HG03521 (cell line): ENCODE data around the gene CNTNAP4.

Experiments used
- ATAC-seq: cut with Tn5 transposase; IDR thresholded peaks from one replicate; pipeline ENCODE4 v1.9.1; 2021; ENCODE audit warnings: mild to moderate bottlenecking, moderate library complexity; ENCODE audit not compliant: unreplicated experiment

The CNTNAP4 gene

GRCh38 chr16:76276745-76277438, at the start of gene CNTNAP4:
Gene CNTNAP4 (plus strand): TSS chr16:76277401. CDS start chr16:76277663, 262 bp downstream.
- ATAC-seq: no peak

GRCh38 chr16:76228546-76229146, 48.6 kb upstream of the CNTNAP4 start:
- ATAC-seq: no peak

- ATAC-seq: no peak
These were observed 44.5 kb upstream of the CNTNAP4 start for GRCh38 chr16:76232704-76233103.

GRCh38 chr16:76235025-76235424, 42.2 kb upstream of the CNTNAP4 start:
- ATAC-seq: no peak

GRCh38 chr16:76235426-76235825, 41.8 kb upstream of the CNTNAP4 start:
- no peak for ATAC-seq

GRCh38 chr16:76237471-76237870, 39.7 kb upstream of the CNTNAP4 start:
- ATAC-seq: no peak

- no peak for ATAC-seq
These were observed 35.4 kb upstream of the CNTNAP4 start for GRCh38 chr16:76241755-76242154.

- no peak for ATAC-seq
These were observed 33.6 kb upstream of the CNTNAP4 start for GRCh38 chr16:76243620-76244019.

GRCh38 chr16:76246587-76246986, 30.6 kb upstream of the CNTNAP4 start:
- no peak for ATAC-seq

GRCh38 chr16:76265434-76266045, 11.7 kb upstream of the CNTNAP4 start:
- peak; percentile 72 for ATAC-seq

- no peak for ATAC-seq
These were observed 8.4 kb upstream of the CNTNAP4 start for GRCh38 chr16:76268824-76269223.

- no peak for ATAC-seq
These were observed 344 bp downstream of the CNTNAP4 start for GRCh38 chr16:76277460-76278030.

- ATAC-seq: no peak
These were observed 885 bp downstream of the CNTNAP4 start for GRCh38 chr16:76278086-76278485.

GRCh38 chr16:76278980-76279379, 1.8 kb downstream of the CNTNAP4 start:
- ATAC-seq: no peak

GRCh38 chr16:76280421-76281215, 3.4 kb downstream of the CNTNAP4 start:
- no peak for ATAC-seq

GRCh38 chr16:76287466-76287865, 10.3 kb downstream of the CNTNAP4 start:
- ATAC-seq: no peak

GRCh38 chr16:76292218-76292617, 15.0 kb downstream of the CNTNAP4 start:
- no peak for ATAC-seq

GRCh38 chr16:76293980-76294379, 16.8 kb downstream of the CNTNAP4 start:
- no peak for ATAC-seq

GRCh38 chr16:76294396-76295214, 17.4 kb downstream of the CNTNAP4 start:
- no peak for ATAC-seq

GRCh38 chr16:76297941-76298340, 20.7 kb downstream of the CNTNAP4 start:
- ATAC-seq: no peak
